Right lobe of liver (tissue), 6 donors: ENCODE data around the gene HMG20B. TPM values are rescaled to one million over a fixed set of nuclear protein-coding genes. Genes with fewer than 3 reads are reported as not detected.

Source experiments
- ATAC-seq, 4 donors: fragments of 200-7000 bp; cut with Tn5 transposase; one replicate each; pipeline ENCODE4 v1.9.1; 2020; ENCODE audit warnings: mild to moderate bottlenecking in 4 of 4, moderate library complexity in 4 of 4
- DNase-seq, 3 donors: peaks; one replicate each; pipeline ENCODE4 v3.0.0-alpha.2; 2020
- H3K27ac ChIP-seq, 3 donors: fragments of 200-600 bp; one replicate each; pipeline ENCODE4 v1.8.0; 2022
- H3K27me3 ChIP-seq, 2 donors: fragments of 200-600 bp; one replicate each; pipeline ENCODE4 v1.8.0; 2022
- H3K36me3 ChIP-seq, 4 donors: fragments of 200-600 bp; sonication (generic) in 1 of 4; one replicate each; pipeline versions ENCODE4 v1.5.1 to v1.8.0; 2017 to 2022; ENCODE audit warnings: control low read depth in 1 of 4
- H3K4me1 ChIP-seq, 4 donors: fragments of 200-600 bp; sonication (generic) in 1 of 4; one replicate each; pipeline versions ENCODE4 v1.5.1 to v1.8.0; 2017 to 2022; ENCODE audit warnings: control low read depth in 1 of 4
- H3K4me3 ChIP-seq, 3 donors: fragments of 200-600 bp; one replicate each; pipeline ENCODE4 v1.8.0; 2022
- H3K9me3 ChIP-seq, 4 donors: fragments of 200-600 bp; sonication (generic) in 1 of 4; one replicate each; pipeline versions ENCODE4 v1.5.1 to v1.8.0; 2017 to 2022; ENCODE audit warnings: control low read depth in 1 of 4
- CTCF ChIP-seq, 4 donors: fragments of 200-600 bp in 3 of 4; fragments of 450-650 bp in 1 of 4; IDR thresholded peaks; one replicate each; pipeline versions ENCODE4 v1.5.1 to v1.8.0; 2016 to 2022; ENCODE audit warnings: antibody characterized with exemption in 4 of 4, mild to moderate bottlenecking in 2 of 4
- POLR2A ChIP-seq: fragments of 450-650 bp; IDR thresholded peaks from one replicate; pipeline ENCODE4 v1.6.1; 2017; ENCODE audit warnings: antibody characterized with exemption, mild to moderate bottlenecking
- WGBS: methylation state at CpG from one replicate; pipeline ENCODE4 v1.1.6; 2018; ENCODE audit warnings: low coverage, low lambda C conversion rate; ENCODE audit not compliant: insufficient coverage; ENCODE audit errors: missing lambda C conversion rate; 5-methylcytosine and 5-hydroxymethylcytosine counted together
- intact Hi-C, 2 donors: fragments of 100-400 bp; cut with DNase I; formaldehyde crosslinking; loops; one replicate each; pipeline versions ENCODE4 v1.11.2 to v1.14.1; 2022
- total RNA-seq, 6 experiments: library from RNA; depleted of rRNA in 2 of 6; stranded (reverse); fragments of >200 nt in 2 of 6; fragmentation: NEBNext Ultra II Directional in 3 of 6; extraction: Animal tissue kit (Norgen Biotek cat#: 25700) in 3 of 6; gene quantifications; one replicate each; pipeline versions ENCODE4 v1.1.0 to v1.2.4, GENCODE V29; 2016 to 2023
- donor health status: DM: no; HTN: yes; CAD: no.
- donor health status: DM: no; HTN: no; CAD: no.
- donor health status: DM: no; HTN: no; CAD: no.
- donor health status: DM: no; HTN: yes; CAD: no.
- donor health status: DM: no; HTN: yes; CAD: no.

Gene HMG20B
- total RNA-seq, 6 experiments from 2014 or later, result 30.7 to 58.6 (median 33.3) TPM

- TF ChIP-seq POLR2A (no peak), CTCF (IDR thresholded peaks at IDR 0.05) (no peak)
- no peak overlapping the region for H3K27ac ChIP-seq
- ATAC-seq, result no peak
- intact Hi-C loops, result loop anchor here (10.0 kb wide), 1 partner anchor 75 kb away; no protein-coding TSS in a partner anchor
- H3K4me1 ChIP-seq, result no peaks in the 10 kb centered on the region
- peak in 1 of 3 donors; percentile 26 for DNase-seq
- H3K27me3 ChIP-seq, result no peaks in the 10 kb centered on the region
- no peaks in the 10 kb centered on the region for H3K9me3 ChIP-seq
- H3K4me3 ChIP-seq, result no peak overlapping the region
- WGBS, result no CpG with 5 or more reads among the region's 17 CpGs
- H3K36me3 ChIP-seq, result peaks cover 0 to 15% (median 0%) of the 10 kb centered on the region in 4 donors
Observed at GRCh38 chr19:3619631-3620012, 46.9 kb downstream of the HMG20B start.

- intact Hi-C loops, result loop anchor here in 1 of 2 donors (10.0 kb wide), 1 partner anchor 75 kb away; no protein-coding TSS in a partner anchor
- peaks cover 0 to 15% (median 0%) of the 10 kb centered on the region in 4 donors for H3K36me3 ChIP-seq
- WGBS, result 100% methylated on average over 3 of the region's 19 CpGs
Observed at GRCh38 chr19:3620145-3620816, 47.5 kb downstream of the HMG20B start.

GRCh38 chr19:3620817-3621547 is 48.2 kb downstream of the HMG20B start:
- 88% methylated on average over 4 of the region's 24 CpGs for WGBS
- ATAC-seq, result no peak
- TF ChIP-seq POLR2A (no peak), CTCF (IDR thresholded peaks at IDR 0.05) (no peak)
- Histone ChIP-seq H3K4me1 (peaks cover 0 to 13% (median 5%) of the 10 kb centered on the region in 4 donors), H3K27me3 (no peaks in the 10 kb centered on the region), H3K36me3 (peaks cover 0 to 15% (median 0%) of the 10 kb centered on the region in 4 donors), H3K4me3 (no peak overlapping the region), H3K27ac (no peak overlapping the region), H3K9me3 (no peaks in the 10 kb centered on the region)
- intact Hi-C loops, result loop anchor here in 1 of 2 donors (10.0 kb wide), 1 partner anchor 76 kb away; no protein-coding TSS in a partner anchor
- DNase-seq, result peak in 1 of 3 donors; percentile 17

More at GRCh38 chr19:3620145-3620816, 47.5 kb downstream of the HMG20B start:
- Histone ChIP-seq H3K27me3 (no peaks in the 10 kb centered on the region), H3K4me1 (peaks cover 0 to 6% (median 2%) of the 10 kb centered on the region in 4 donors), H3K4me3 (no peak overlapping the region), H3K9me3 (no peaks in the 10 kb centered on the region), H3K27ac (no peak overlapping the region)
- TF ChIP-seq POLR2A (no peak), CTCF (IDR thresholded peaks at IDR 0.05) (no peak)
- no peak for ATAC-seq
- DNase-seq, result peak in 1 of 3 donors; percentile 19

- 83% methylated on average over 4 of the region's 15 CpGs for WGBS
- DNase-seq, result peak in 1 of 3 donors; percentile 15
- Histone ChIP-seq H3K27me3 (no peaks in the 10 kb centered on the region), H3K27ac (no peak overlapping the region), H3K9me3 (no peaks in the 10 kb centered on the region), H3K36me3 (peaks cover 0 to 15% (median 0%) of the 10 kb centered on the region in 4 donors), H3K4me1 (peaks cover 0 to 14% (median 5%) of the 10 kb centered on the region in 4 donors), H3K4me3 (no peak overlapping the region)
- intact Hi-C loops, result loop anchor here in 1 of 2 donors (10.0 kb wide), 1 partner anchor 77 kb away; no protein-coding TSS in a partner anchor
- TF ChIP-seq POLR2A, result no peak
- no peak for TF ChIP-seq CTCF (IDR thresholded peaks at IDR 0.05)
- no peak for ATAC-seq
Observed at GRCh38 chr19:3621689-3622088, 48.9 kb downstream of the HMG20B start.
